Astrocyte of the cerebellum (primary cell): ENCODE results near the gene STXBP1.

Experiments
- DNase-seq: peaks from one replicate; pipeline ENCODE4 v3.0.0-alpha.2; 2011; ENCODE audit warnings: low read depth
- H3K4me3 ChIP-seq: 2 replicates; pipeline ENCODE4 v1.5.1; 2011; ENCODE audit warnings: mild to moderate bottlenecking, low read depth, low read length, moderate library complexity
- in situ Hi-C: cut with HindIII; loops from 2 replicates; pipeline ENCODE4 v1.10.0; 2017; ENCODE audit warnings: low sequenced_read_pairs
- TF ChIP-seq, protein P1 (sequence below): IDR thresholded peaks from 2 replicates; pipeline ENCODE4 v1.5.1; 2012; ENCODE audit warnings: low read length, low read depth, moderate library complexity, mild to moderate bottlenecking; ENCODE audit errors: missing control alignments

Gene STXBP1

DNA sequence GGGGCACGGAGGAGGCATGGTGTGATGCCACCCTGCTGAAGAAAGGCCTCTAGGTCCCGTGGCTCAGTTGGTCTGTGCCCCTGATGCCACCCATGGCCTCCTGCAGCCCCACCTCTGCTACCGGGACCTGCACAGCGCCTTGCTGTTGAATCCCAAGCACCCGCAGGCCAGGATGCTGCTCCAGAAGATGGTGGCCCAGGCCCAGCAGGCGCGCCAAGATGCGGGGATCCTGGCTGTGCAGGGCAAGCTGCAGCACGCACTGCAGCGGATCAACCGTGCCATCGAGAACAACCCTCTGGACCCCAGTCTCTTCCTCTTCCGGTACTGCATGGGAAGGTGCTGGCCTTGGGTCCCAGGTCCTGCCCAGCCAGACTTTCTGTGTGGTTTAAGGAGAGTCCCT lies 110.9 kb downstream of the STXBP1 start:
- no peak for DNase-seq
- TF ChIP-seq, protein P1, sequence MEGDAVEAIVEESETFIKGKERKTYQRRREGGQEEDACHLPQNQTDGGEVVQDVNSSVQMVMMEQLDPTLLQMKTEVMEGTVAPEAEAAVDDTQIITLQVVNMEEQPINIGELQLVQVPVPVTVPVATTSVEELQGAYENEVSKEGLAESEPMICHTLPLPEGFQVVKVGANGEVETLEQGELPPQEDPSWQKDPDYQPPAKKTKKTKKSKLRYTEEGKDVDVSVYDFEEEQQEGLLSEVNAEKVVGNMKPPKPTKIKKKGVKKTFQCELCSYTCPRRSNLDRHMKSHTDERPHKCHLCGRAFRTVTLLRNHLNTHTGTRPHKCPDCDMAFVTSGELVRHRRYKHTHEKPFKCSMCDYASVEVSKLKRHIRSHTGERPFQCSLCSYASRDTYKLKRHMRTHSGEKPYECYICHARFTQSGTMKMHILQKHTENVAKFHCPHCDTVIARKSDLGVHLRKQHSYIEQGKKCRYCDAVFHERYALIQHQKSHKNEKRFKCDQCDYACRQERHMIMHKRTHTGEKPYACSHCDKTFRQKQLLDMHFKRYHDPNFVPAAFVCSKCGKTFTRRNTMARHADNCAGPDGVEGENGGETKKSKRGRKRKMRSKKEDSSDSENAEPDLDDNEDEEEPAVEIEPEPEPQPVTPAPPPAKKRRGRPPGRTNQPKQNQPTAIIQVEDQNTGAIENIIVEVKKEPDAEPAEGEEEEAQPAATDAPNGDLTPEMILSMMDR = no peak
- in situ Hi-C loops = no loop called here
- H3K4me3 ChIP-seq = no peak overlapping the region

DNA sequence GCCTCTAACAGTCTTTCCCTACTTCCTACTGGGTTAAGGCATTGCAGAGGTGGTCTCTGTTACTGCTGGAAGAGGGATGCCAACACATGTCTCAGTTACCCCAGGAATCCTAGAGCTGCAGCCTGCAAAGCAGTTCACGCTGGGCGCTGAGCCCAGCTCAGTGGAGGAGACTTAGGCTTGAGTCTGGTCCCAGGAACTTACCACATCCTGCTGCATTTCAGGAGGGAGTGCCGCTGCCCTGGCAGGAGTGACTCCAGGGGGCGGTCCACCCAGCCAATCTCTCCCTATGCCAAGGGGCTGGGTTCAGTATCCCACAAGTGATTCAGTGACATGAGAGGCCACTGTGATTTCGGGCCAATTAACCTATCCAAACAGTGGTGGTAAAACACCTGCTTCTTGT lies 111.4 kb downstream of the STXBP1 start:
- in situ Hi-C loops = no loop called here
- TF ChIP-seq, protein P1 = peak; percentile 25
- no peak overlapping the region for H3K4me3 ChIP-seq
- peak; percentile 76 for DNase-seq

DNA sequence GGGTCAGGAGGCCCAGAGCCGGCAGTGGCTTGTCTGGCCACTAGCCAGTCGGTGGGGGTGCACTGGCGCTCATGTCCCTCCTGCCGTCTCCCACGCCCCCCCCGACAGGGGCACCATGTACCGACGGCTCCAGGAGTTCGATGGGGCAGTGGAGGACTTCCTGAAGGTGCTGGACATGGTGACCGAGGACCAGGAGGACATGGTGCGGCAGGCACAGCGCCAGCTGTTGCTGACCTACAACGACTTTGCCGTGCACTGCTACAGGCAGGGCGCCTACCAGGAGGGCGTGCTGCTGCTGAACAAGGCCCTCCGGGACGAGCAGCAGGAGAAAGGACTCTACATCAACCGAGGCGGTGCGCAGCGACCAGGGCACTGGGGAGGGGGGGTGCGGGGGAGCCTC lies 111.9 kb downstream of the STXBP1 start:
- DNase-seq = no peak
- no peak overlapping the region for H3K4me3 ChIP-seq
- in situ Hi-C loops = no loop called here
- TF ChIP-seq, protein P1 = no peak

DNA sequence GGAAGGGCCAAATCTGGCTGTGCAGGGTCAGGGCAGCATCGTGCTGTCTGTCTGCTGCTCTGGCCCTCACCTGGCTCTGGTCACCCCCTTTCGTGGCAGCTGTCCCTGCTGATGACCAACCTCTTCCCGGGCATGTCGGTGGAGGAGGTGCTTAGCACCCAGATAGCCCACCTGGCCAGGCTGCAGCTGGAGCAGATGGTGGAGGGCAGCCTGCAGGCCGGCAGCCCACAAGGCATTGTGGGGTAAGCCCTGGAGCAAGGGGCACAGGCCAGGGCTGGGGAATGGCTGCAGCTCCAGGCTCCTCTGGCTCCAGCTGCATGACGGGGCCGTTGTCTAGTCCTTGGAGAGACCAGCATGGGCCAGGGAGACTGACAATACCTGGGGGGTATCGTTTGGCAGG lies 114.8 kb downstream of the STXBP1 start:
- no peak for DNase-seq

DNA sequence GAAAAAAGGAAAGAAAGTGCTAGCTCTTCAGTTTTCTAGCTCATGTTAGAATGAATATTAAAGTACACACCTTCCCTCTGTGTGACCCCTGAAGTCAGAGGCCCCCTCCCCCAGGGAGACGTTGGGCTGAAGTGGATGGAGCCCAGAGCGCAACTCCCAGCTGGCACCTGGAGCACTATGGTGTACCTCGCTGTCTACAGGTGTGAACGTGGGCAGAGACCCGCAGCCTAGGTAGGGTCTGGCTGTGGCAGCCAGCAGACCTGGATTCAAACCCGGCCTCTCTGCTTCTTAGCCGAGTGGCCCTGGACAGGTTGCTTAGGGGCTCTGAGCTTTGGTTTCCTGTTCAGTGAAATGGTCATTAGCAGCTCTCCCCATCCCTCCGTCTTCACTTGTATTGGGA lies 116.7 kb downstream of the STXBP1 start:
- no peak for DNase-seq
- TF ChIP-seq, protein P1 = no peak
- H3K4me3 ChIP-seq = no peak overlapping the region
- in situ Hi-C loops = no loop called here

More for the DNA sequence above, 114.8 kb downstream of the STXBP1 start:
- in situ Hi-C loops = no loop called here
- H3K4me3 ChIP-seq = no peak overlapping the region
- TF ChIP-seq, protein P1 = no peak

DNA sequence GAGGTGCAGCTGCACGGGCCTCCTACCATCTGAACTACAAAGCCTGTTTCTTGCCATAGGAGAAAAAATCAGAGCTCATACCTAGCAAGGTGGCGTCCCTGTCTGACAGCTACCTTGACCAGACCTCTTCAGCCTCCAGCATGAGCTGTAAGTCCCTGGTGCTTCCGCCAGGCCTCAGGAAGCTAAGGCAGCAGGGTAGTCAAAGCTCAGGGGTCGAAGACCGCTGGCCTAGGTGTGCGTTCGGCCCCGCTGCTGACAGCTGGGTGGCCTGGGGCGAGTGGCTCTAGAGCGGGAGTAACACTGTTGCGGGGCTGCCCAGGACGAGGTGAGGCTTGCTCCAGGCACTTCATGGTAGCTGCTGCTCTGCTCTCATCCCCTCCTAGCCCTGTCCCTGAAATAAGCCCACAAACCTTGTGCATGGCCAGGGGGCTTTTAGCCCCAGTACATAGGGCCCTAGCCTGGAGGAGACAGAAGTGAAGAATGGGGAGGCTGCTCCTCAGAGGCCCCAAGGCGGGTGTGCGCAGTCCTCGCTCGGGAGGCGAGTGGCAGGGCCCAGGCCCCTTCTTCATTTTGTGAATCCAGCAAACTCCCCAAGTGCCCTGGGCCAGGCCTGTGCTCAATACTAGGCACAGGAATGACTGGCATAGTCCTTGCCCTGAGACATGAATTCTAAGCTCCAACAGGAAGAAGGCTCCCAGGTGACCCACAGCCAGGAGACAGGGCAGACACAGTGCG lies 117.6 kb downstream of the STXBP1 start:
- TF ChIP-seq, protein P1 = no peak
- no peak overlapping the region for H3K4me3 ChIP-seq
- in situ Hi-C loops = no loop called here
- DNase-seq = no peak

DNA sequence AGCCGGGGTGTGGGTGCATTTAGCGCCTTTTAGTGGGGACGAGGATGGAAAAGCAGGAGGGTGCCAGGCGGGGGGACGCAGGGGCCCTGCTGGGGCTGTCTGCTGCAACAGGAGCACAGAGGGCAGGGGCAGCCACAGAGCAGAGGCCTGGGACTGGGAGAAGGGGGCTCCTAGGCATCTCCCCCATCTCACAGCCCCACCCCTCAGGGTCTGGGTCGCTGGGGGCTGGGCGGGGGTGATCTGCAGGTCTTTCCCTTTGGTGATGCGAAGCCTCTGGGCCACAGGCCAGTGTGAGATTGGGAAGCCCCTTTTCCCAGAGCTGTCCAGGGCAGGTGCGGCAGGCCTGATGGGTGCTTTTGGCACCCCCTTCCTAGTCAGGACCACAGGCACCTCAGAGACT lies 118.2 kb downstream of the STXBP1 start:
- TF ChIP-seq, protein P1 = no peak
- in situ Hi-C loops = no loop called here
- no peak for DNase-seq
- H3K4me3 ChIP-seq = no peak overlapping the region
